ENCODE data around the gene KRT6C.
"Not testable (repeated sequence)": the region's sequence is repeated elsewhere in the genome, so short reads cannot be mapped to it uniquely, and the experiment has no call there.

The KRT6C gene

GRCh38 chr12:52488736-52489135 lies 15.1 kb upstream of the KRT6C start:
- H3K36me3 ChIP-seq (ENCODE audit: control insufficient read depth, insufficient read depth, low read length): no peaks in the 10 kb centered on the region
- H3K9me3 ChIP-seq (ENCODE audit: control insufficient read depth, insufficient read depth, low read length): no peaks in the 10 kb centered on the region
- H3K27me3 ChIP-seq (ENCODE audit: control insufficient read depth, insufficient read depth, low read length): no peaks in the 10 kb centered on the region
- no peaks in the 10 kb centered on the region for H3K4me1 ChIP-seq (ENCODE audit: control insufficient read depth, insufficient read depth, low read length)
- H3K27ac ChIP-seq (ENCODE audit: low read length): no peak overlapping the region
- no peak for DNase-seq (ENCODE audit: low read depth, low spot score)
- H3K4me3 ChIP-seq (ENCODE audit: low read length): no peak overlapping the region

GRCh38 chr12:52487744-52488443 lies 14.3 kb upstream of the KRT6C start:
- DNase-seq (ENCODE audit: low read depth, low spot score); H3K4me1 ChIP-seq (ENCODE audit: control insufficient read depth, insufficient read depth, low read length); H3K9me3 ChIP-seq (ENCODE audit: control insufficient read depth, insufficient read depth, low read length); H3K4me3 ChIP-seq (ENCODE audit: low read length); H3K27ac ChIP-seq (ENCODE audit: low read length); H3K36me3 ChIP-seq (ENCODE audit: control insufficient read depth, insufficient read depth, low read length); H3K27me3 ChIP-seq (ENCODE audit: control insufficient read depth, insufficient read depth, low read length): not testable (repeated sequence)
- no CpG with 5 or more reads among the region's 15 CpGs for WGBS (ENCODE audit: insufficient coverage, insufficient read length)

GRCh38 chr12:52487211-52487610 lies 13.6 kb upstream of the KRT6C start:
- Histone ChIP-seq H3K9me3 (ENCODE audit: control insufficient read depth, insufficient read depth, low read length) (no peaks in the 10 kb centered on the region), H3K36me3 (ENCODE audit: control insufficient read depth, insufficient read depth, low read length) (no peaks in the 10 kb centered on the region), H3K4me1 (ENCODE audit: control insufficient read depth, insufficient read depth, low read length) (no peaks in the 10 kb centered on the region), H3K27ac (ENCODE audit: low read length) (no peak overlapping the region), H3K27me3 (ENCODE audit: control insufficient read depth, insufficient read depth, low read length) (no peaks in the 10 kb centered on the region), H3K4me3 (ENCODE audit: low read length) (no peak overlapping the region)
- WGBS (ENCODE audit: insufficient coverage, insufficient read length): no CpG with 5 or more reads among the region's 1 CpG
- DNase-seq (ENCODE audit: low read depth, low spot score): no peak

GRCh38 chr12:52486166-52487105 lies 12.8 kb upstream of the KRT6C start:
- no peaks in the 10 kb centered on the region for H3K4me1 ChIP-seq (ENCODE audit: control insufficient read depth, insufficient read depth, low read length)
- no peak overlapping the region for H3K4me3 ChIP-seq (ENCODE audit: low read length)
- no peaks in the 10 kb centered on the region for H3K9me3 ChIP-seq (ENCODE audit: control insufficient read depth, insufficient read depth, low read length)
- no peaks in the 10 kb centered on the region for H3K27me3 ChIP-seq (ENCODE audit: control insufficient read depth, insufficient read depth, low read length)
- WGBS (ENCODE audit: insufficient coverage, insufficient read length): no CpG with 5 or more reads among the region's 5 CpGs
- no peak overlapping the region for H3K27ac ChIP-seq (ENCODE audit: low read length)
- DNase-seq (ENCODE audit: low read depth, low spot score): no peak
- H3K36me3 ChIP-seq (ENCODE audit: control insufficient read depth, insufficient read depth, low read length): no peaks in the 10 kb centered on the region

GRCh38 chr12:52480073-52480472 lies 6.5 kb upstream of the KRT6C start:
- Histone ChIP-seq H3K27ac (ENCODE audit: low read length) (no peak overlapping the region), H3K4me1 (ENCODE audit: control insufficient read depth, insufficient read depth, low read length) (no peaks in the 10 kb centered on the region), H3K4me3 (ENCODE audit: low read length) (no peak overlapping the region), H3K9me3 (ENCODE audit: control insufficient read depth, insufficient read depth, low read length) (no peaks in the 10 kb centered on the region), H3K27me3 (ENCODE audit: control insufficient read depth, insufficient read depth, low read length) (no peaks in the 10 kb centered on the region), H3K36me3 (ENCODE audit: control insufficient read depth, insufficient read depth, low read length) (no peaks in the 10 kb centered on the region)
- no CpG with 5 or more reads among the region's 3 CpGs for WGBS (ENCODE audit: insufficient coverage, insufficient read length)
- no peak for DNase-seq (ENCODE audit: low read depth, low spot score)

GRCh38 chr12:52477651-52478050 lies 4.0 kb upstream of the KRT6C start:
- DNase-seq (ENCODE audit: low read depth, low spot score): no peak
- no peaks in the 10 kb centered on the region for H3K36me3 ChIP-seq (ENCODE audit: control insufficient read depth, insufficient read depth, low read length)
- no peak overlapping the region for H3K4me3 ChIP-seq (ENCODE audit: low read length)
- WGBS (ENCODE audit: insufficient coverage, insufficient read length): no CpG with 5 or more reads among the region's 2 CpGs
- H3K27ac ChIP-seq (ENCODE audit: low read length): no peak overlapping the region
- no peaks in the 10 kb centered on the region for H3K27me3 ChIP-seq (ENCODE audit: control insufficient read depth, insufficient read depth, low read length)
- H3K4me1 ChIP-seq (ENCODE audit: control insufficient read depth, insufficient read depth, low read length): no peaks in the 10 kb centered on the region
- H3K9me3 ChIP-seq (ENCODE audit: control insufficient read depth, insufficient read depth, low read length): no peaks in the 10 kb centered on the region

GRCh38 chr12:52474212-52474611 lies 607 bp upstream of the KRT6C start:
- WGBS (ENCODE audit: insufficient coverage, insufficient read length): no CpG with 5 or more reads among the region's 2 CpGs
- H3K36me3 ChIP-seq (ENCODE audit: control insufficient read depth, insufficient read depth, low read length): no peaks in the 10 kb centered on the region
- no peaks in the 10 kb centered on the region for H3K9me3 ChIP-seq (ENCODE audit: control insufficient read depth, insufficient read depth, low read length)
- H3K4me3 ChIP-seq (ENCODE audit: low read length): no peak overlapping the region
- no peaks in the 10 kb centered on the region for H3K27me3 ChIP-seq (ENCODE audit: control insufficient read depth, insufficient read depth, low read length)
- H3K4me1 ChIP-seq (ENCODE audit: control insufficient read depth, insufficient read depth, low read length): no peaks in the 10 kb centered on the region
- DNase-seq (ENCODE audit: low read depth, low spot score): no peak
- no peak overlapping the region for H3K27ac ChIP-seq (ENCODE audit: low read length)

- Histone ChIP-seq H3K27me3 (ENCODE audit: control insufficient read depth, insufficient read depth, low read length) (no peaks in the 10 kb centered on the region), H3K9me3 (ENCODE audit: control insufficient read depth, insufficient read depth, low read length) (no peaks in the 10 kb centered on the region), H3K27ac (ENCODE audit: low read length) (no peak overlapping the region), H3K4me1 (ENCODE audit: control insufficient read depth, insufficient read depth, low read length) (no peaks in the 10 kb centered on the region), H3K36me3 (ENCODE audit: control insufficient read depth, insufficient read depth, low read length) (no peaks in the 10 kb centered on the region), H3K4me3 (ENCODE audit: low read length) (no peak overlapping the region)
- WGBS (ENCODE audit: insufficient coverage, insufficient read length): no CpG with 5 or more reads among the region's 4 CpGs
- no peak for DNase-seq (ENCODE audit: low read depth, low spot score)
These were observed 3.8 kb downstream of the KRT6C start for GRCh38 chr12:52469853-52470252.

GRCh38 chr12:52464897-52465296 lies 8.7 kb downstream of the KRT6C start:
- H3K4me1 ChIP-seq (ENCODE audit: control insufficient read depth, insufficient read depth, low read length): no peaks in the 10 kb centered on the region
- no peak for DNase-seq (ENCODE audit: low read depth, low spot score)
- WGBS (ENCODE audit: insufficient coverage, insufficient read length): no CpG with 5 or more reads among the region's 2 CpGs
- no peaks in the 10 kb centered on the region for H3K9me3 ChIP-seq (ENCODE audit: control insufficient read depth, insufficient read depth, low read length)
- H3K27ac ChIP-seq (ENCODE audit: low read length): no peak overlapping the region
- no peaks in the 10 kb centered on the region for H3K36me3 ChIP-seq (ENCODE audit: control insufficient read depth, insufficient read depth, low read length)
- H3K27me3 ChIP-seq (ENCODE audit: control insufficient read depth, insufficient read depth, low read length): no peaks in the 10 kb centered on the region
- no peak overlapping the region for H3K4me3 ChIP-seq (ENCODE audit: low read length)

- H3K36me3 ChIP-seq (ENCODE audit: control insufficient read depth, insufficient read depth, low read length): no peaks in the 10 kb centered on the region
- no peaks in the 10 kb centered on the region for H3K4me1 ChIP-seq (ENCODE audit: control insufficient read depth, insufficient read depth, low read length)
- H3K27me3 ChIP-seq (ENCODE audit: control insufficient read depth, insufficient read depth, low read length): no peaks in the 10 kb centered on the region
- H3K27ac ChIP-seq (ENCODE audit: low read length): no peak overlapping the region
- no CpG with 5 or more reads among the region's 5 CpGs for WGBS (ENCODE audit: insufficient coverage, insufficient read length)
- DNase-seq (ENCODE audit: low read depth, low spot score): no peak
- H3K9me3 ChIP-seq (ENCODE audit: control insufficient read depth, insufficient read depth, low read length): no peaks in the 10 kb centered on the region
- H3K4me3 ChIP-seq (ENCODE audit: low read length): no peak overlapping the region
These were observed 11.9 kb downstream of the KRT6C start for GRCh38 chr12:52461693-52462092.

Data from iPS DF 6.9 (cell line).